Measurements from ENCODE around the gene HEPACAM.

The HEPACAM gene

GRCh38 chr11:124941703-124942102 lies 5.9 kb upstream of the HEPACAM start:
- FAIRE-seq (no peak), DNase-seq (ENCODE audit: insufficient read length) (no peak)
- TF ChIP-seq TAF1 (IDR thresholded peaks at IDR 0.05; ENCODE audit: borderline replicate concordance, low read depth, low read length) (no peak), POLR2AphosphoS5 (IDR thresholded peaks at IDR 0.05; ENCODE audit: low read depth, low read length) (no peak), POLR2A (IDR thresholded peaks at IDR 0.05; ENCODE audit: low read depth, low read length) (no peak)

- FAIRE-seq: no peak
- no peak for DNase-seq (ENCODE audit: insufficient read length)
- no peak for TF ChIP-seq TAF1 (IDR thresholded peaks at IDR 0.05; ENCODE audit: borderline replicate concordance, low read depth, low read length)
- TF ChIP-seq POLR2AphosphoS5 (IDR thresholded peaks at IDR 0.05; ENCODE audit: low read depth, low read length): no peak
- TF ChIP-seq POLR2A (IDR thresholded peaks at IDR 0.05; ENCODE audit: low read depth, low read length): no peak
Observed at GRCh38 chr11:124938970-124939369, 3.1 kb upstream of the HEPACAM start.

GRCh38 chr11:124938206-124938765 lies 2.4 kb upstream of the HEPACAM start:
- DNase-seq (ENCODE audit: insufficient read length): no peak
- TF ChIP-seq TAF1 (IDR thresholded peaks at IDR 0.05; ENCODE audit: borderline replicate concordance, low read depth, low read length) (no peak), POLR2A (IDR thresholded peaks at IDR 0.05; ENCODE audit: low read depth, low read length) (no peak), POLR2AphosphoS5 (IDR thresholded peaks at IDR 0.05; ENCODE audit: low read depth, low read length) (no peak)
- no peak for FAIRE-seq

- TF ChIP-seq POLR2AphosphoS5 (IDR thresholded peaks at IDR 0.05; ENCODE audit: low read depth, low read length) (no peak), POLR2A (IDR thresholded peaks at IDR 0.05; ENCODE audit: low read depth, low read length) (no peak), TAF1 (IDR thresholded peaks at IDR 0.05; ENCODE audit: borderline replicate concordance, low read depth, low read length) (no peak)
- FAIRE-seq (no peak), DNase-seq (ENCODE audit: insufficient read length) (no peak)
Observed at GRCh38 chr11:124937336-124937935, 1.6 kb upstream of the HEPACAM start.

GRCh38 chr11:124934862-124935547 lies 842 bp downstream of the HEPACAM start:
- TF ChIP-seq POLR2A (IDR thresholded peaks at IDR 0.05; ENCODE audit: low read depth, low read length) (no peak), POLR2AphosphoS5 (IDR thresholded peaks at IDR 0.05; ENCODE audit: low read depth, low read length) (no peak), TAF1 (IDR thresholded peaks at IDR 0.05; ENCODE audit: borderline replicate concordance, low read depth, low read length) (no peak)
- FAIRE-seq (no peak), DNase-seq (ENCODE audit: insufficient read length) (no peak)

GRCh38 chr11:124930799-124931198 lies 5.0 kb downstream of the HEPACAM start:
- FAIRE-seq (no peak), DNase-seq (ENCODE audit: insufficient read length) (no peak)
- no peak for TF ChIP-seq TAF1 (IDR thresholded peaks at IDR 0.05; ENCODE audit: borderline replicate concordance, low read depth, low read length)
- TF ChIP-seq POLR2AphosphoS5 (IDR thresholded peaks at IDR 0.05; ENCODE audit: low read depth, low read length): no peak
- TF ChIP-seq POLR2A (IDR thresholded peaks at IDR 0.05; ENCODE audit: low read depth, low read length): no peak

- FAIRE-seq (no peak), DNase-seq (ENCODE audit: insufficient read length) (no peak)
Observed at GRCh38 chr11:124928942-124929665, 6.7 kb downstream of the HEPACAM start.

GRCh38 chr11:124923296-124923695 lies 12.6 kb downstream of the HEPACAM start:
- TF ChIP-seq POLR2AphosphoS5 (IDR thresholded peaks at IDR 0.05; ENCODE audit: low read depth, low read length): no peak
- no peak for TF ChIP-seq TAF1 (IDR thresholded peaks at IDR 0.05; ENCODE audit: borderline replicate concordance, low read depth, low read length)
- TF ChIP-seq POLR2A (IDR thresholded peaks at IDR 0.05; ENCODE audit: low read depth, low read length): no peak
- FAIRE-seq: no peak
- no peak for DNase-seq (ENCODE audit: insufficient read length)

More at GRCh38 chr11:124928942-124929665, 6.7 kb downstream of the HEPACAM start:
- TF ChIP-seq TAF1 (IDR thresholded peaks at IDR 0.05; ENCODE audit: borderline replicate concordance, low read depth, low read length) (no peak), POLR2A (IDR thresholded peaks at IDR 0.05; ENCODE audit: low read depth, low read length) (no peak), POLR2AphosphoS5 (IDR thresholded peaks at IDR 0.05; ENCODE audit: low read depth, low read length) (no peak)

- DNase-seq (ENCODE audit: insufficient read length) (no peak), FAIRE-seq (no peak)
- TF ChIP-seq POLR2A (IDR thresholded peaks at IDR 0.05; ENCODE audit: low read depth, low read length): no peak
- TF ChIP-seq TAF1 (IDR thresholded peaks at IDR 0.05; ENCODE audit: borderline replicate concordance, low read depth, low read length): no peak
- no peak for TF ChIP-seq POLR2AphosphoS5 (IDR thresholded peaks at IDR 0.05; ENCODE audit: low read depth, low read length)
Observed at GRCh38 chr11:124922831-124923230, 13.0 kb downstream of the HEPACAM start.

- DNase-seq (ENCODE audit: insufficient read length) (no peak), FAIRE-seq (no peak)
- TF ChIP-seq POLR2AphosphoS5 (IDR thresholded peaks at IDR 0.05; ENCODE audit: low read depth, low read length): no peak
- TF ChIP-seq TAF1 (IDR thresholded peaks at IDR 0.05; ENCODE audit: borderline replicate concordance, low read depth, low read length): no peak
- TF ChIP-seq POLR2A (IDR thresholded peaks at IDR 0.05; ENCODE audit: low read depth, low read length): no peak
Observed at GRCh38 chr11:124920870-124921609, 14.8 kb downstream of the HEPACAM start.

GRCh38 chr11:124920356-124920755 lies 15.5 kb downstream of the HEPACAM start:
- no peak for DNase-seq (ENCODE audit: insufficient read length)
- no peak for FAIRE-seq
- TF ChIP-seq POLR2AphosphoS5 (IDR thresholded peaks at IDR 0.05; ENCODE audit: low read depth, low read length): no peak
- no peak for TF ChIP-seq POLR2A (IDR thresholded peaks at IDR 0.05; ENCODE audit: low read depth, low read length)
- no peak for TF ChIP-seq TAF1 (IDR thresholded peaks at IDR 0.05; ENCODE audit: borderline replicate concordance, low read depth, low read length)

Data from GM12892 (cell line).